Parathyroid adenoma (tissue), 2 donors: ENCODE data around the gene FAR2.

Experiments
- H2AFZ ChIP-seq: fragments of 300-600 bp; sonication (generic); one replicate; pipeline ENCODE4 v1.7.0; 2017; ENCODE audit warnings: antibody characterized with exemption, mild to moderate bottlenecking
- H3K27ac ChIP-seq: fragments of 300-600 bp; sonication (generic); one replicate; pipeline ENCODE4 v1.7.0; 2017
- H3K27me3 ChIP-seq: fragments of 300-600 bp; sonication (generic); one replicate; pipeline ENCODE4 v1.7.0; 2017; ENCODE audit warnings: low read length; ENCODE audit not compliant: control insufficient read depth, insufficient read depth
- H3K36me3 ChIP-seq: fragments of 300-600 bp; sonication (generic); one replicate; pipeline ENCODE4 v1.7.0; 2017; ENCODE audit warnings: low read length; ENCODE audit not compliant: control insufficient read depth, insufficient read depth
- H3K4me1 ChIP-seq: fragments of 300-600 bp; sonication (generic); one replicate; pipeline ENCODE4 v1.7.0; 2017; ENCODE audit warnings: control low read depth
- H3K4me2 ChIP-seq: fragments of 300-600 bp; sonication (generic); one replicate; pipeline ENCODE4 v1.7.0; 2017; ENCODE audit warnings: low read length
- H3K4me3 ChIP-seq: fragments of 300-600 bp; sonication (generic); one replicate; pipeline ENCODE4 v1.7.0; 2017; ENCODE audit warnings: low read depth, low read length
- H3K79me2 ChIP-seq: fragments of 300-600 bp; sonication (generic); one replicate; pipeline ENCODE4 v1.7.0; 2017; ENCODE audit warnings: control low read depth
- H3K9ac ChIP-seq: fragments of 300-600 bp; sonication (generic); one replicate; pipeline ENCODE4 v1.7.0; 2017; ENCODE audit warnings: mild to moderate bottlenecking
- H3K9me3 ChIP-seq: fragments of 300-600 bp; sonication (generic); one replicate; pipeline ENCODE4 v1.7.0; 2017; ENCODE audit warnings: low read length; ENCODE audit not compliant: control insufficient read depth
- TF ChIP-seq, protein P1 (sequence below): fragments of 300-600 bp; sonication (generic); IDR thresholded peaks from one replicate; pipeline ENCODE4 v1.7.0; 2017; ENCODE audit warnings: antibody characterized with exemption, mild to moderate bottlenecking
- donor health status: primary hyperparathyroidism.

Gene FAR2

DNA sequence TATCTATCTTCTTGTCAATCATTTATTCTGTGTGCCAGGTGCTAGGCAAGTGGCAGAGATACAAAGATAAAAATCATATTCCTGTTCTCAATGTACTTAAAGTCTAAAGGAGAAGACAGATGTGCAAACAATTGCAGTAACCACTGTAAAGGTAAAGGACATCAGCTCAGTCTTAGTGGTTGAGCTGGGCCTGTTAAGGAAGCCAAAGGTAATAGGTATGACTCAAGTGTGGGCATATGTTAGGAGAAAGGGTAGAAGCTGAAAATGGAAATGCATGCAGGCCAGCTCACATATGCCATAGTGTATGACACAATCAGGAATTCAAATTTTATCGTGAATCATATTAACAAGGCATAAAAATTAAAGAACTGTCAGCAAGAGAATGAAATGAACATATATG lies 49.8 kb downstream of the FAR2 start:
- H3K4me1 ChIP-seq = no peaks in the 10 kb centered on the region
- H3K27me3 ChIP-seq = no peaks in the 10 kb centered on the region
- TF ChIP-seq, protein P1, sequence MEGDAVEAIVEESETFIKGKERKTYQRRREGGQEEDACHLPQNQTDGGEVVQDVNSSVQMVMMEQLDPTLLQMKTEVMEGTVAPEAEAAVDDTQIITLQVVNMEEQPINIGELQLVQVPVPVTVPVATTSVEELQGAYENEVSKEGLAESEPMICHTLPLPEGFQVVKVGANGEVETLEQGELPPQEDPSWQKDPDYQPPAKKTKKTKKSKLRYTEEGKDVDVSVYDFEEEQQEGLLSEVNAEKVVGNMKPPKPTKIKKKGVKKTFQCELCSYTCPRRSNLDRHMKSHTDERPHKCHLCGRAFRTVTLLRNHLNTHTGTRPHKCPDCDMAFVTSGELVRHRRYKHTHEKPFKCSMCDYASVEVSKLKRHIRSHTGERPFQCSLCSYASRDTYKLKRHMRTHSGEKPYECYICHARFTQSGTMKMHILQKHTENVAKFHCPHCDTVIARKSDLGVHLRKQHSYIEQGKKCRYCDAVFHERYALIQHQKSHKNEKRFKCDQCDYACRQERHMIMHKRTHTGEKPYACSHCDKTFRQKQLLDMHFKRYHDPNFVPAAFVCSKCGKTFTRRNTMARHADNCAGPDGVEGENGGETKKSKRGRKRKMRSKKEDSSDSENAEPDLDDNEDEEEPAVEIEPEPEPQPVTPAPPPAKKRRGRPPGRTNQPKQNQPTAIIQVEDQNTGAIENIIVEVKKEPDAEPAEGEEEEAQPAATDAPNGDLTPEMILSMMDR = no peak
- H2AFZ ChIP-seq = no peak overlapping the region
- no peaks in the 10 kb centered on the region for H3K9me3 ChIP-seq
- no peak overlapping the region for H3K27ac ChIP-seq
- H3K36me3 ChIP-seq = no peaks in the 10 kb centered on the region
- H3K4me2 ChIP-seq = no peak overlapping the region
- no peak overlapping the region for H3K4me3 ChIP-seq
- no peak overlapping the region for H3K9ac ChIP-seq
- no peaks in the 10 kb centered on the region for H3K79me2 ChIP-seq

DNA sequence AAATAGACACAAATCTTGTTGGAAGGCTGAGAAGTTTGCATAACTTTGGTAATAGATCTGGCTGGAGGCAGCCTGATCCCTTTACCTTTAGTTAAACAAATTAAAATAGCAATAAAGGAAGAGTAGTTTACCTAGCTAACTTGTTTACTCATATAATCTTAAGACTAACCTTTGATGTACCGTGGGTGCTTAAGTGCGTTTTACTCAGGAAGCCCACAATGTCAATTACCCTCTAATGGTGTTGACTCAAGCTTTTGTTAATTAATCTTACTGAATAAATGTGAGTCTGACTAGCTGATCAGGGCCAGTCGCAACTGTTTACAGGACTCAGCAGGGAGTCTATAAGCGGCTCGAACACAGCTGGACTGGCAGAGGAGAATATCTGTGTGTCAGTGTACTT lies 51.5 kb downstream of the FAR2 start:
- TF ChIP-seq, protein P1 = no peak
- no peak overlapping the region for H3K4me3 ChIP-seq
- no peaks in the 10 kb centered on the region for H3K36me3 ChIP-seq

DNA sequence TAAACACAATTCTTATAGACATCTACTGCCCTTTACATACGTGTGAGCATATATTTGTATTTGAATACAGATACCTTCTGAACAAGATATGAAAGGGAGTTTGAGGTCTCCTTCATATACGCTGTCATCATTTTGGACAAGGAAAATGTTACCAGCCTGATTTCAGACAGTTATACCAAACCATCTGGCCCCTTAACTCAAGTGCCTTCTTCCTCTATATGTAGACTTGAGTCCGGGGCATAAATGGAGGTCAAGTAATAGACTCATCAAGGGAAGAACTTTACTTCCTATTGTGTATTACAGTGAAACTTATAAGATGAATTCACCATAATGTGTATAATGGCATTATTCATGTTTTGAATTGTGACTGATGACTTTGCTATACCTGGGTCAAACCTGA lies 52.2 kb downstream of the FAR2 start:
- H3K9ac ChIP-seq = no peak overlapping the region
- no peaks in the 10 kb centered on the region for H3K9me3 ChIP-seq
- no peaks in the 10 kb centered on the region for H3K36me3 ChIP-seq
- H3K4me3 ChIP-seq = no peak overlapping the region
- H3K27me3 ChIP-seq = no peaks in the 10 kb centered on the region
- no peaks in the 10 kb centered on the region for H3K79me2 ChIP-seq
- H2AFZ ChIP-seq = no peak overlapping the region
- H3K4me1 ChIP-seq = no peaks in the 10 kb centered on the region
- H3K27ac ChIP-seq = no peak overlapping the region
- H3K4me2 ChIP-seq = no peak overlapping the region
- TF ChIP-seq, protein P1 = no peak

More for the DNA sequence above, 51.5 kb downstream of the FAR2 start:
- Histone ChIP-seq H3K4me1 (no peaks in the 10 kb centered on the region), H3K27me3 (no peaks in the 10 kb centered on the region), H3K9ac (no peak overlapping the region), H2AFZ (no peak overlapping the region), H3K4me2 (no peak overlapping the region), H3K27ac (no peak overlapping the region), H3K79me2 (no peaks in the 10 kb centered on the region), H3K9me3 (no peaks in the 10 kb centered on the region)

DNA sequence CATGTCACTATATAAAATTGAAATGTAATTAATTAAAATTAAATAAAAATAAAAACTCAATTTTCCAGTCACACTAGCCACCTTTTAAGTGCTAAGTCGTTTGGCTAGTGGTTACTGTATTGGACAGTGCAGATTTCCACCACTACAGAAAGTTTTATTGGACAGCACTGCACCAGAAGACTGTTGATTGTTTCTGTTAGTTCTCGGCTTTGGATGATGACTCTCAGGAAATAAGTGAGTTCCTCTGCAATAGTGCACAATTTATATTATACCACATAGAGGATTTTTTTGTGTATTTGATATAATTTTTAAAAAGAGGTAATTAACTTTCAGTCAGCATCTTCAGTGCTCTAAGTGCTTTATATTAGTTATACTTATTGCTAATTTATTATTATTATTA lies 52.7 kb downstream of the FAR2 start:
- Histone ChIP-seq H3K4me2 (no peak overlapping the region), H3K27ac (no peak overlapping the region), H3K27me3 (no peaks in the 10 kb centered on the region), H3K9ac (no peak overlapping the region), H2AFZ (no peak overlapping the region), H3K36me3 (no peaks in the 10 kb centered on the region), H3K9me3 (no peaks in the 10 kb centered on the region), H3K79me2 (no peaks in the 10 kb centered on the region), H3K4me3 (no peak overlapping the region), H3K4me1 (no peaks in the 10 kb centered on the region)
- TF ChIP-seq, protein P1 = no peak

DNA sequence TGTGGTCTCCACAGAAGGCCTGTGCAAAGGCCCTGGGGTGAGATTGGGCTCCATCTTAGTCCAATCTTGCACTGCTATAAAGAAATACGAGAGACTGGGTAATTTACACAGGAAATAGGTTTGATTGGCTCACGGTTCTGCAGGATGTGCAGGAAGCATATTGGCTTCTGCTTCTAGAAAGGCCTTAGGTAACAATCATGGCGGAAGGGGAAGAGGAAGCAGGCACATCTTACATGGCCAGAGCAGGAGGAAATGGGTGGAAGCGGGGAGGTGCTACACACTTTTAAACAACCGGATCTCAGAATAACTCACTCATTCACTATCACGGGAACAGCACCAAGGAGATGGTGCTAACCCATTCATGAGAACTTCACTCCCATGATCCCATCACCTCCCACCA lies 55.4 kb downstream of the FAR2 start:
- TF ChIP-seq, protein P1 = no peak
- H3K9me3 ChIP-seq = no peaks in the 10 kb centered on the region
- H3K4me2 ChIP-seq = no peak overlapping the region
- H3K79me2 ChIP-seq = no peaks in the 10 kb centered on the region
- no peaks in the 10 kb centered on the region for H3K27me3 ChIP-seq
- H2AFZ ChIP-seq = no peak overlapping the region
- H3K27ac ChIP-seq = no peak overlapping the region
- no peak overlapping the region for H3K4me3 ChIP-seq
- H3K4me1 ChIP-seq = no peaks in the 10 kb centered on the region
- H3K9ac ChIP-seq = no peak overlapping the region
- H3K36me3 ChIP-seq = no peaks in the 10 kb centered on the region
